ENCODE data around the gene CDR2L. TPM values are rescaled to one million over a fixed set of nuclear protein-coding genes. Genes with fewer than 3 reads are reported as not detected.

CDR2L gene
- total and polyA plus RNA-seq, 12 donors, result 1.2 to 17.9 (median 9.5) TPM

GRCh38 chr17:74947041-74947754 lies 40.2 kb upstream of the CDR2L start:
- Histone ChIP-seq H3K27ac (no peak overlapping the region), H3K4me3 (no peak overlapping the region), H3K9me3 (replicated peaks in 1 of 3) (no peaks in the 10 kb centered on the region), H3K36me3 (replicated peaks in 1 of 2) (no peaks in the 10 kb centered on the region), H3K4me1 (replicated peaks in 1 of 2) (no peaks in the 10 kb centered on the region), H3K27me3 (peaks cover 6% of the 10 kb centered on the region)
- WGBS, 4 donors, result 86 to 93% (median 89%) methylated on average over 6 to 17 of the region's 17 CpGs
- intact Hi-C loops (cut with DNase I), result no loop called here
- TF ChIP-seq CTCF (IDR thresholded peaks at IDR 0.05) (no peak), POLR2A (IDR thresholded peaks at IDR 0.05) (no peak)
- no peak for DNase-seq

GRCh38 chr17:74949455-74950115 lies 37.8 kb upstream of the CDR2L start:
- Histone ChIP-seq H3K36me3 (replicated peaks in 1 of 2) (no peaks in the 10 kb centered on the region), H3K27ac (no peak overlapping the region), H3K4me3 (no peak overlapping the region), H3K4me1 (replicated peaks in 1 of 2) (no peaks in the 10 kb centered on the region), H3K9me3 (replicated peaks in 1 of 3) (no peaks in the 10 kb centered on the region), H3K27me3 (no peaks in the 10 kb centered on the region)
- no peak for DNase-seq
- intact Hi-C loops (cut with DNase I), result loop anchor here in 1 of 2 donors (10.0 kb wide), 1 partner anchor 155 kb away; no protein-coding TSS in a partner anchor
- TF ChIP-seq POLR2A (IDR thresholded peaks at IDR 0.05) (no peak), CTCF (IDR thresholded peaks at IDR 0.05) (no peak)
- WGBS, 4 donors, result 20 to 74% (median 68%) methylated on average over 1 to 12 of the region's 12 CpGs

- H3K4me1 ChIP-seq (replicated peaks in 1 of 2), result no peaks in the 10 kb centered on the region
- DNase-seq, result no peak
- intact Hi-C loops (cut with DNase I), result loop anchor here in 1 of 2 donors (10.0 kb wide), 1 partner anchor 155 kb away; no protein-coding TSS in a partner anchor
- no peaks in the 10 kb centered on the region for H3K36me3 ChIP-seq (replicated peaks in 1 of 2)
- no peak overlapping the region for H3K4me3 ChIP-seq
- 76 to 78% (median 77%) methylated on average over 5 to 8 of the region's 8 CpGs; no CpG with 5 or more reads in 1 of the 4 donors for WGBS, 4 donors
- no peak overlapping the region for H3K27ac ChIP-seq
- H3K27me3 ChIP-seq, result no peaks in the 10 kb centered on the region
- no peaks in the 10 kb centered on the region for H3K9me3 ChIP-seq (replicated peaks in 1 of 3)
- TF ChIP-seq CTCF (IDR thresholded peaks at IDR 0.05) (no peak), POLR2A (IDR thresholded peaks at IDR 0.05) (no peak)
Measured at GRCh38 chr17:74950207-74950606, 37.2 kb upstream of the CDR2L start.

- Histone ChIP-seq H3K4me3 (no peak overlapping the region), H3K9me3 (replicated peaks in 1 of 3) (no peaks in the 10 kb centered on the region), H3K36me3 (replicated peaks in 1 of 2) (no peaks in the 10 kb centered on the region), H3K27ac (no peak overlapping the region), H3K27me3 (no peaks in the 10 kb centered on the region), H3K4me1 (replicated peaks in 1 of 2) (no peaks in the 10 kb centered on the region)
- WGBS, 4 donors, result 74 to 81% (median 80%) methylated on average over 3 of the region's 3 CpGs; no CpG with 5 or more reads in 1 of the 4 donors
- TF ChIP-seq POLR2A (IDR thresholded peaks at IDR 0.05), result no peak
- TF ChIP-seq CTCF (IDR thresholded peaks at IDR 0.05), result no peak
- intact Hi-C loops (cut with DNase I), result loop anchor here in 1 of 2 donors (10.0 kb wide), 1 partner anchor 156 kb away; no protein-coding TSS in a partner anchor
- no peak for DNase-seq
Measured at GRCh38 chr17:74951065-74951464, 36.4 kb upstream of the CDR2L start.

Data from adrenal gland (tissue), 12 donors.